Fibroblast of skin of abdomen (primary cell): ENCODE measurements around the gene F7. TPM values are rescaled to one million over a fixed set of nuclear protein-coding genes. Genes with fewer than 3 reads are reported as not detected.
"Not testable (repeated sequence)": the region's sequence is repeated elsewhere in the genome, so short reads cannot be mapped to it uniquely, and the experiment has no call there.

Experiments
- DNase-seq: peaks from one replicate; pipeline ENCODE4 v3.0.0-alpha.2; 2013
- polyA plus RNA-seq, 2 experiments: library from polyadenylated mRNA; unstranded; fragments of 120-200 nt; gene quantifications; one replicate each; pipeline ENCODE4 v1.2.1, GENCODE V29; 2013; ENCODE audit not compliant: insufficient read length in 2 of 2

Gene F7
- polyA plus RNA-seq (2013, experiment 1 of 2; ENCODE audit: insufficient read length), result 0.17 TPM
- polyA plus RNA-seq (2013, experiment 2 of 2; ENCODE audit: insufficient read length), result 0.17 TPM

DNA sequence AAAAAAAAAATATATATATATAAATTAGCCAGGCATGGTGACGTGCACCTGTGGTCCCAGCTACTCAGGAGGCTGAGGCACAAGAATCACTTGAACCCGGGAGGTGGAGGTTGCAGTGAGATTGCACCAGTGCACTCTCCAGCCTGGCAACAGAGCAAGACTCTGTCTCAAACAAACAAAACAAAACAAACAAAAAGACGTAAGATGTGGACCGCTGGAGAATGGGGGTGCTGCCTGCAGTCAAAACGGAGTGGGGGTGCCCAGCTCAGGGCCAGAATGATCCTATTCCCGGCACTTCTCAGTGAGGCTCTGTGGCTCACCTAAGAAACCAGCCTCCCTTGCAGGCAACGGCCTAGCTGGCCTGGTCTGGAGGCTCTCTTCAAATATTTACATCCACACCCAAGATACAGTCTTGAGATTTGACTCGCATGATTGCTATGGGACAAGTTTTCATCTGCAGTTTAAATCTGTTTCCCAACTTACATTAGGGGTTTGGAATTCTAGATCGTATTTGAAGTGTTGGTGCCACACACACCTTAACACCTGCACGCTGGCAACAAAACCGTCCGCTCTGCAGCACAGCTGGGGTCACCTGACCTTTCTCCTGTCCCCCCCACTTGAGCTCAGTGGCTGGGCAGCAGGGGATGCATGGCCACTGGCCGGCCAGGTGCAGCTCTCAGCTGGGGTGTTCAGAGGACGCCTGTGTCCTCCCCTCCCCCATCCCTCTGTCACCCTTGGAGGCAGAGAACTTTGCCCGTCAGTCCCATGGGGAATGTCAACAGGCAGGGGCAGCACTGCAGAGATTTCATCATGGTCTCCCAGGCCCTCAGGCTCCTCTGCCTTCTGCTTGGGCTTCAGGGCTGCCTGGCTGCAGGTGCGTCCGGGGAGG is at the start of gene F7:
Gene F7, plus strand, starts transcription at position 760 of the 889 bp plus-strand sequence. Its CDS starts 51 bp downstream, at position 811.
- no peak for DNase-seq

GRCh38 chr13:113057084-113057483 is 48.5 kb upstream of the F7 start:
- DNase-seq, result no peak

DNA sequence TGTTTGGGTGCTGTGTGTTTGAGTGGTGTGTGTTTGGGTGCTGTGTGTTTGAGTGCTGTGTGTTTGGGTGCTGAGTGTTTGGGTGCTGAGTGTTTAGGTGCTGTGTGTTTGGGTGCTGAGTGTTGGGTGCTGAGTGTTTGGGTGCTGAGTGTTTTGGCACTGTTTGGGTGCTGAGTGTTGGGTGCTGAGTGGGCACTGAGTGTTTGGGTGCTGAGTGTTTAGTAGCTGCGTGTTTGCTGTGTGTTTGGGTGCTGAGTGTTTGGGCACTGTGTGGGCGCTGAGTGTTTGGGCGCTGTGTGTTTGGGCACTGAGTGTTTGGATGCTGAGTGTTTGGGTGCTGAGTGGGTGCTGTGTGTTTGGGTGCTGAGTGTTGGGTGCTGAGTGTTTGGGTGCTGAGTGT is 48.0 kb upstream of the F7 start:
- DNase-seq, result not testable (repeated sequence)

DNA sequence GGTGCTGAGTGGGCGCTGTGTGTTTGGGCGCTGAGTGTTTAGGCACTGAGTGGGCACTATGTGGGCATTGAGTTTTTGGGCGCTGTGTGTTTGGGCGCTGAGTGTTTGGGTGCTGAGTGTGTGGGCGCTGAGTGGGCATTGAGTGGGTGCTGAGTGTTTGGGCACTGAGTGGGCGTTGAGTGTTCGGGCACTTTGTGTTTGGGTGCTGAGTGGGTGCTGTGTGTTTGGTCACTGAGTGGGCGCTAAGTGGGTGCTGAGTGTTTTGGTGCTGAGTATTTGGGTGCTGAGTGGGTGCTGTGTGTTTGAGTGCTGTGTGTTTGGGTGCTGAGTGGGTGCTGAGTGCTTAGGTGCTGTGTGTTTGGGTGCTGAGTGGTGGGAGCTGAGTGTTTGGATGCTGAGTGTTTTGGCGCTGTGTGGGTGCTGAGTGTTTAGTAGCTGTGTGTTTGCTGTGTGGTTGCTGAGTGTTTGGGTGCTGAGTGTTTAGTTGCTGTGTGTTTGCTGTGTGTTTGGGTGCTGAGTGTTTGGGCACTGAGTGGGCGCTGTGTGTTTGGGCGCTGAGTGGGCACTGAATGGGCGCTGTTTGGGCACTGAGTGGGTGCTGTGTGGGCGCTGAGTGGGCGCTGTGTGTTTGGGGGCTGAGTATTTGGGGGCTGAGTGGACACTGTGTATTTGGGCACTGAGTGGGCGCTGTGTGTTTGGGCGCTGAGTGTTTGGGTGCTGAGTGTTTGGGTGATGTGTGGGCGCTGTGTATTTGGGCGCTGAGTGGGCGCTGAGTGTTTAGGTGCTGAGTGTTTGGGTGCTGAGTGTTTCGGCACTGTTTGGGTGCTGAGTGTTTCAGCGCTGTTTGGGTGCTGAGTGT is 47.2 kb upstream of the F7 start:
- no peak for DNase-seq

DNA sequence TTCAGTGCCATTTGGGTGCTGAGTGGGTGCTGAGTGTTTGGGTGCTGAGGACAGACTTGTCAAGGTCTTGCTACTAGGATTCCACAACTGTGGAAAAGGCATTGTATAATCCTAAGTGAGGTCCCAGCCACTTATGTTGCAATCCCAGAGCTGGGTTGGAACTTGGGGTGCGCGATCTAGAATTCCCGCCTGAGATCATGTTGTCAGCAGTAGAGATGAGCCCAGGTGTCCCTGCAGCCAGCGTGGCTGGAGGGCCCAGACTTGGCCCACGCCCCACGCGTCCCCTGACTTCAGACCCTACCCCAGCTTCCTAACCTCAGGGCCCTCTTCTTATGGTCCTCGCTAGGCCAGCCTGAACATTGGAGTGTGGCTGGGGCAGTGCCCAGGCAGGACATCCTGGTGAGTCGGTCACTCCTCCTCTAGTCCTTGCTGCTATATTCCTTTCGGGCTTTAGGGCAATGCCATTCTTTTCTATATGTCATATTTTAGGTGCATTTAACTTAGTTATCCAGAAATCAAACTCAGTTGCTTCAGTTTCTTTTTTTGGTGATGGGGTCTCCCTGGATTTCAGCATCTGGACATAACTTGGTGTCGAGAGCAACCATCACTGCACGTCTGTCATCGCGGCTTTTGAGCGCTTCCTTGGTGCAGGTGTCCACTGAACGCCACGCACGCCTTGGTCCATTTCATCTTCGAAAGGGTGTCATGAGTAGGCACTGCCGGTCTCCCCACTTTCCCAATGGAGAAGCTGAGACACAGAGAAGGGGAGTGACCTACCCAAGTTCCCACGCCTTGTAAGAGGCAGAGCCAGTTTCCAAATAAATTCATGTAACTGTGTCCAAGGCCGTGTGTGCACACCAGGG is 46.4 kb upstream of the F7 start:
- no peak for DNase-seq

DNA sequence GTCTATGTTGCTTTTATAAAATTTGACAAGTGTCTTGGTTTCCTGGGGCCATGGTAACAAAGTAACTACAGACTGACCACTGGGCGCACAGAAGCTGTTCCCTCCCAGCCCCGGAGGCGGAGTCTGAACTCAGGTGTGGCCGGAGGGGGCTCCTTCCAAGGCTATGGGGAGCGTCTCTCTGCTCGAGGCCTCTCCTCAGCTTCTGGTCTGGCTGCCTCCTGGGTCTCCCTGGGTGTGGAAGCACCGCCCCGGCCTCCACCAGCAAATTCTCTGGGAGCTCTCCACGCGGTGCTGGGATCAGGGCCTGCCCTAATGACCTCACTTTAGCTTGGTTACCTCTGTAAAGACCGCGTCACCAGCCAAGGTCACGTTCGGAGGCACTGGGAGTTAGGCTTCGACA is 45.7 kb upstream of the F7 start:
- no peak for DNase-seq

- no peak for DNase-seq
These were observed 44.9 kb upstream of the F7 start for GRCh38 chr13:113060557-113061270.

DNA sequence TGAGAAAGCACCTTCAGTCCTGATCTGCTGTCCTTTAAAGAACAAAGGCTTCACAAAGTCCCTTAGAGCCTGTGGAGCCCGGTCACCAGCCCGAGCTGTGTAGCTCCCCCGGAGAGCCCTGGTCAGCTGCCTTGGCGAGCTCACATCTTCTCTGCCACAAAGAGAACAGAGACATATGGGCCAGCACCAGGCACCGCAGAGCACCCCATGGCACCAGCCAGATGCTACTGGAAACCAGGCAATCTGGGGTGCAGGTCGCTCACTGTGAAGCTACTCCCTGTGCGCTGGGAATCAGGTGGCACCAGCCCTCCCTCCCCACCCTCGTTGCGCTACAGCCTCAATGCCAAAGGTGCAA is 44.3 kb upstream of the F7 start:
- DNase-seq, result no peak

- DNase-seq, result no peak
These were observed 43.7 kb upstream of the F7 start for GRCh38 chr13:113061796-113062425.

DNA sequence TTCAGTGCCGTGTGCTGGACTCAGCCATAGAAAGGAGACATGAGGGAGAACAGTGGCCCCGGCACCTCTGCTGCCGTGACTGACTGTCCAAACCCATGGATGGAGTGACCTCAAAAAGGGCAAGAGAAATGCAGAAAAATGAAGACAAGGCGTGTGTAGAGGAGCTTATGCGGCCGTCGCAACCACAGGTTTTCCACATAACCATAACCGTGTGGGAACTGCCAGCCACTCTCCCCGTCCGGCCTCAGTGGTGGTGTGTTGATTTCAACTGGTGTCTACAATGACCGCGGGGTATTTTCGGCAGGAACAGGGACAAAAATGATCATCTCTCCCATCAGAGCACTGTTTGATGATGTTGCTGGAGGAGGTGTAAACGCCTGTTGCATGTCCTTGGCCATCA is 42.9 kb upstream of the F7 start:
- DNase-seq, result no peak

DNA sequence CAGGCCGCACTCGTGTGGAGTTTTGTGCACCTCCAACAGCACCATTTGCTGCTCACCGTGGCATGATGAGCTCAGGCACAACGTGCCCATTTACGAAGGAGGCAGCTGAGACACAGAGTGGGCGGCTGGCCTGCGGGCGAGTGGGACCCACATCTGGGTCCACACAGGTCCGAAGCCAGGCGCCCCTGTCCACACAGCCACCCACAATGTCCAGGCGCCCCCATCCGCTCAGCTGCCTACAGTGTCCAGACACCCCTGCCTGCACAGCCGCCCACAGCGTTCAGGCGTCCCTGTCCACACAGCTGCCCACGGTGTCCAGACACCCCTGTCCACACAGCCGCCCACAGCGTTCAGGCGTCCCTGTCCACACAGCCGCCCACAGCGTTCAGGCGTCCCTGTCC is 42.5 kb upstream of the F7 start:
- DNase-seq, result no peak

GRCh38 chr13:113064000-113064533 is 41.5 kb upstream of the F7 start:
- no peak for DNase-seq

DNA sequence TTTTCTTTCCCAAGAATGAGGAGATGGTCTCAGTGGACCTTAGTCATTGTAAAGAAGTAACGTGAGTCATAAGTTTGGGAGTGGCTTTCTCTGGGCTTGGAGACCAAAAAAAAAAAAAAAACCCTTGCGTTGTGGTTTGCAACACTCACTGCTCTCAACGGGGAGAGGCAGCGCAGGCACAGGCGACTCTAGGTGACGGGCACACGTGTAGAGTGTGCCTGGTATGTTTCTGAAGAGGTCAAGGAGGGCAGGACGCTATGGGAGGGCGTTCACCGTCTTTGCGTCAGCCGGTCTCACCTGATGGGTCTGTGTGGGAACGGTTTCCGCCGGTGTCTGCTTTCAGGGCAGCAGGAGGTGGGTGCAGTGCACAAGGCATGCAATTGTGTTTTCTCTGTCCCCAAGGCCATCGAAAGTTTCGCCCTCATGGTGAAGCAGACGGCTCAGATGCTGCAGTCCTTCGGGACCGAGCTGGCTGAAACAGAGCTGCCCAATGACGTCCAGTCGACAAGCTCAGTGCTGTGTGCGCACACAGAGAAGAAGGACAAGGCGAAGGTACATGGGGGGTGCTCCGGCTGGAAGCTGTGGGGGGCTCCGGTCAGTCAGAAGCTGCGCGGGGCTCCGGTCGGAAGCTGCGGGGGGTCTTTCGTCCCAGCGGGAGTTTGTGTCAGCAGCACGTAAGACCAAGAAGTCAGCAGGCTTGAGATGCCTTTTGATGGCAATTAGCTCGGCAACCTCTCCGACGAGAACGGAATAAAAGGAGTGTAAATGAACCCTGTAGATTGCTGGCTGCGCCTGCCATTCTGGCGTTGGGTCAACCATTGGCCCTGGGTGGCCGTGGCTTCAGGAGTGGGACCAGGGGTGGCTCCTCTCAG is 40.8 kb upstream of the F7 start:
- peak; percentile 64 for DNase-seq

DNA sequence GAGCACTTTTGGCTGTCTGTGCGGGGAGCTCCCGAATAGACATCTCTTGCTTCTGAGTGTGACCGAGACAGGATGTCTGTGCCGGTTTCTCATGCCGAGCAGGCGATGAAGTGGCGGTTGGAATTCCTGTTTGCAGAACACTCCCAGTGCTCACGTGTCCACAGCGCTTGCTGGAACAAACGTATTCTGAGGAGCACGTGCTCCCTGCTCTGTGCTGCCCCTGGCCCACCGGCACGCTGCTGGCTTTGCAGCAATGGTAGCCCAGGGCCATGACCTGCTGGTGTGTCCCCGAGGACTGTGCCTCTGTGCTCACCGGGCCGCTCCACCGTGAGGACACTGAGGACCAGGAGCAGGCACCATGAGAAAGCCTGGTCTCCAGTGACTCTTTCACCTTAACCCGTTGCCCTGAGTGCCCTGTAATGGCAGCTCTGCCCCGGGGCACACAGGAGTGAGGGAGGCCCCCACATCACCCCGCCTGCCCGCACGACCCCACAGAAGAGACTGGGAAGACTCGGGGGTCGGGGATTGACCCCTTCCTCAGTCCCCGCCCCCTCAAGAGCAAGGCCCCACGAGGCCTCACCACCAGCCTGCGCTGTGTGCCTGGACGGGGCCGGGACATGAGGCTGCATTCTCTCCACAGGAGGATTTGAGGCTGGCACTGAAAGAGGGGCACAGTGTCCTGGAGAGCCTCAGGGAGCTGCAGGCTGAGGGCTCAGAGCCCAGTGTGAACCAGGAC is 40.0 kb upstream of the F7 start:
- DNase-seq, result no peak

DNA sequence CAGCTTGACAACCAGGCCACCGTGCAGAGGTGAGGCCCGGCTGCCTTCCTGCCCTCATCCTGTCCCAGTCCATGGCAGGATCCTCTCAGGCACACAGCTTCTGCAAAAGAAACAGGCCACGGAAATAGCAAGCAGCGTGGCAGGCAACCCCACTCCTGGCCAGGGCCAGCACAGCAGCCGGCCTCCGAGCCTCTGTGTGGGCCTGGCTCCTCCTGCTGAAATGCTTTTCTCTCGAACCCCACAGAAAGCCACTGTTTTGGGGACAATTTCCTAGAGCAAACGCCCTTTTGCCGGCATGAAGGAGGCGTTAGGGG is 39.5 kb upstream of the F7 start:
- no peak for DNase-seq

DNA sequence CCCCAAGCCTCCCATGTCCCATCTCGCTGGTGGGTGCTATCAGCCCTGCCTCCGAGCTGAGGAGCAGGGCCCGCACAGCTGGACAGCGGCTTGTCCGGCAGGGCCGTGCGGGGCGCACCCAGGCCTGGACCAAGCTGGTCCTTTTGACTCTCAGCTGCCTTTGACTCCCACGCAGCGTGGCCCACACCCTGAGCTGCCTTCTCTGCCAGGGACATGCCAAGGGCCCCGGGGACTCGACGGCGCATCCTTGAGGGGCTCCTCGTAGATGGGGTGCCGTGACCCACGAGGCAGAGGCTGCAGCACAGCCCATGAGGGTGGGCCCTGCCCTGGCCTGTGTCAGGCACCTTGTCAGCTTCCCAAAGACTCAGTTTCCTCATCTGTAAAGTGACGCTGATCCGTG is 38.8 kb upstream of the F7 start:
- no peak for DNase-seq

- DNase-seq, result no peak
These were observed 35.5 kb upstream of the F7 start for GRCh38 chr13:113069861-113070805.

DNA sequence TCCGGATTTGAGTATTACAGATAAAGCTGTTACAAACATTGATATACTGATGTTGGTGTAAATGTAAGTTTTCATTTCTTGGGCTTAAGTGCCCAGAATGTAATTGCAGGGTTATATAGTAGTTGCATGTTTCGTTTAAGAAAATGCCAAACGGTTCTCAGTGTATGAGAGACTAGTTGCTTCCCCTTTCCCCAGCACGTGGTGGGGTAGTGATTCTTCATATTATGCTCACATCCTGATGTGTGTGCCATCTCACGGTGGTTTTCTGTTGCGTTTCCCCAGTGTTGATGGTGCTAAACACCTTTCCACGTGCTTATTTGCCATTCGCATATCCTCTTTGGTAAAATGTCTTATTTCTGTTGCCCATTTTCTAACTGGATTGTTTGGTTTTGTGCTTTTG is 34.7 kb upstream of the F7 start:
- DNase-seq, result no peak
